ENCODE data around the gene ANKRD52. TPM values are rescaled to one million over a fixed set of nuclear protein-coding genes. Genes with fewer than 3 reads are reported as not detected.

Gene ANKRD52
- total and polyA plus RNA-seq, 4 donors = 5.4 to 13.6 (median 9.3) TPM

- Histone ChIP-seq H3K4me3 (ENCODE audit: low read depth in 1 of 3, low read length in 3 of 3) (no peak overlapping the region), H3K27me3 (ENCODE audit: control insufficient read depth in 4 of 4, insufficient read depth in 4 of 4, low read length in 3 of 4) (no peaks in the 10 kb centered on the region), H3K4me1 (ENCODE audit: control insufficient read depth in 4 of 4, insufficient read depth in 4 of 4, low read length in 3 of 4) (peaks cover 0 to 7% (median 2%) of the 10 kb centered on the region in 4 donors), H3K9me3 (ENCODE audit: control insufficient read depth in 4 of 4, low read length in 3 of 4) (no peaks in the 10 kb centered on the region), H3K27ac (ENCODE audit: low read depth in 1 of 2, low read length in 2 of 2) (no peak overlapping the region), H3K9ac (ENCODE audit: low read depth in 1 of 2, low read length in 2 of 2) (no peak overlapping the region), H3K36me3 (ENCODE audit: control insufficient read depth in 4 of 4, insufficient read depth in 3 of 4, low read depth in 1 of 4, low read length in 3 of 4) (peaks cover 4 to 30% (median 21%) of the 10 kb centered on the region in 4 donors)
- TF ChIP-seq YY1 (IDR thresholded peaks at IDR 0.05) (no peak), MAX (IDR thresholded peaks at IDR 0.05) (no peak), NR2F2 (IDR thresholded peaks at IDR 0.05) (no peak), GABPA (IDR thresholded peaks at IDR 0.05 in 1 of 2, conservative IDR thresholded peaks at IDR 0.05 in 1 of 2) (no peak)
- WGBS = 79% methylated on average over 2 of the region's 2 CpGs
- no peak for DNase-seq (ENCODE audit: low spot score)
Observed at GRCh38 chr12:56202838-56203237, 55.3 kb downstream of the ANKRD52 start.

- Histone ChIP-seq H3K4me1 (ENCODE audit: control insufficient read depth in 4 of 4, insufficient read depth in 4 of 4, low read length in 3 of 4) (peaks cover 0 to 7% (median 2%) of the 10 kb centered on the region in 4 donors), H3K27ac (ENCODE audit: low read depth in 1 of 2, low read length in 2 of 2) (no peak overlapping the region), H3K27me3 (ENCODE audit: control insufficient read depth in 4 of 4, insufficient read depth in 4 of 4, low read length in 3 of 4) (no peaks in the 10 kb centered on the region), H3K9me3 (ENCODE audit: control insufficient read depth in 4 of 4, low read length in 3 of 4) (no peaks in the 10 kb centered on the region), H3K4me3 (ENCODE audit: low read depth in 1 of 3, low read length in 3 of 3) (no peak overlapping the region), H3K36me3 (ENCODE audit: control insufficient read depth in 4 of 4, insufficient read depth in 3 of 4, low read depth in 1 of 4, low read length in 3 of 4) (peaks cover 4 to 25% (median 16%) of the 10 kb centered on the region in 4 donors), H3K9ac (ENCODE audit: low read depth in 1 of 2, low read length in 2 of 2) (no peak overlapping the region)
- WGBS = 28% methylated on average over 1 of the region's 1 CpG
- no peak for DNase-seq (ENCODE audit: low spot score)
- TF ChIP-seq RXRA (IDR thresholded peaks at IDR 0.05) (peak; percentile 86 to 94), YY1 (IDR thresholded peaks at IDR 0.05) (peak; percentile 30), RAD21 (IDR thresholded peaks at IDR 0.05) (no peak), HNF4A (conservative IDR thresholded peaks at IDR 0.05) (peak in 1 of 2 donors; percentile 13), NR2F2 (IDR thresholded peaks at IDR 0.05) (peak; percentile 89), ZBTB33 (IDR thresholded peaks at IDR 0.05) (no peak)
Observed at GRCh38 chr12:56202366-56202765, 55.8 kb downstream of the ANKRD52 start.

- H3K4me1 ChIP-seq (ENCODE audit: control insufficient read depth in 4 of 4, insufficient read depth in 4 of 4, low read length in 3 of 4) = peaks cover 0 to 7% (median 0%) of the 10 kb centered on the region in 4 donors
- no peak overlapping the region for H3K9ac ChIP-seq (ENCODE audit: low read depth in 1 of 2, low read length in 2 of 2)
- H3K36me3 ChIP-seq (ENCODE audit: control insufficient read depth in 4 of 4, insufficient read depth in 3 of 4, low read depth in 1 of 4, low read length in 3 of 4) = no peaks in the 10 kb centered on the region
- DNase-seq (ENCODE audit: low spot score) = no peak
- no peak overlapping the region for H3K4me3 ChIP-seq (ENCODE audit: low read depth in 1 of 3, low read length in 3 of 3)
- 75% methylated on average over 1 of the region's 1 CpG for WGBS
- H3K9me3 ChIP-seq (ENCODE audit: control insufficient read depth in 4 of 4, low read length in 3 of 4) = no peaks in the 10 kb centered on the region
- TF ChIP-seq ZBTB33 (IDR thresholded peaks at IDR 0.05) (no peak), REST (IDR thresholded peaks at IDR 0.05) (no peak), SP1 (IDR thresholded peaks at IDR 0.05) (no peak), TAF1 (conservative IDR thresholded peaks at IDR 0.05) (no peak), GABPA (IDR thresholded peaks at IDR 0.05 in 1 of 2, conservative IDR thresholded peaks at IDR 0.05 in 1 of 2) (no peak), MAX (IDR thresholded peaks at IDR 0.05) (no peak)
- H3K27ac ChIP-seq (ENCODE audit: low read depth in 1 of 2, low read length in 2 of 2) = no peak overlapping the region
- H3K27me3 ChIP-seq (ENCODE audit: control insufficient read depth in 4 of 4, insufficient read depth in 4 of 4, low read length in 3 of 4) = no peaks in the 10 kb centered on the region
Observed at GRCh38 chr12:56198836-56199235, 59.3 kb downstream of the ANKRD52 start.

All from liver (tissue), 9 donors.